ENCODE results near the gene ZNF683. TPM values are rescaled to one million over a fixed set of nuclear protein-coding genes. Genes with fewer than 3 reads are reported as not detected.
A peak's percentile ranks its signal among the peaks of the same experiment; 100 is the strongest.

The ZNF683 gene
- total and polyA plus RNA-seq, 2 experiments from 2014 or later, result not detected

GRCh38 chr1:26350343-26350700 lies 22.2 kb downstream of the ZNF683 start (continued):
- no peak for TF ChIP-seq REST (IDR thresholded peaks at IDR 0.05; ENCODE audit: unreplicated experiment)
- no peak for TF ChIP-seq CREB1 (CRISPR knock-in tag; IDR thresholded peaks at IDR 0.05; ENCODE audit: low read depth)
- TF ChIP-seq, protein P1, sequence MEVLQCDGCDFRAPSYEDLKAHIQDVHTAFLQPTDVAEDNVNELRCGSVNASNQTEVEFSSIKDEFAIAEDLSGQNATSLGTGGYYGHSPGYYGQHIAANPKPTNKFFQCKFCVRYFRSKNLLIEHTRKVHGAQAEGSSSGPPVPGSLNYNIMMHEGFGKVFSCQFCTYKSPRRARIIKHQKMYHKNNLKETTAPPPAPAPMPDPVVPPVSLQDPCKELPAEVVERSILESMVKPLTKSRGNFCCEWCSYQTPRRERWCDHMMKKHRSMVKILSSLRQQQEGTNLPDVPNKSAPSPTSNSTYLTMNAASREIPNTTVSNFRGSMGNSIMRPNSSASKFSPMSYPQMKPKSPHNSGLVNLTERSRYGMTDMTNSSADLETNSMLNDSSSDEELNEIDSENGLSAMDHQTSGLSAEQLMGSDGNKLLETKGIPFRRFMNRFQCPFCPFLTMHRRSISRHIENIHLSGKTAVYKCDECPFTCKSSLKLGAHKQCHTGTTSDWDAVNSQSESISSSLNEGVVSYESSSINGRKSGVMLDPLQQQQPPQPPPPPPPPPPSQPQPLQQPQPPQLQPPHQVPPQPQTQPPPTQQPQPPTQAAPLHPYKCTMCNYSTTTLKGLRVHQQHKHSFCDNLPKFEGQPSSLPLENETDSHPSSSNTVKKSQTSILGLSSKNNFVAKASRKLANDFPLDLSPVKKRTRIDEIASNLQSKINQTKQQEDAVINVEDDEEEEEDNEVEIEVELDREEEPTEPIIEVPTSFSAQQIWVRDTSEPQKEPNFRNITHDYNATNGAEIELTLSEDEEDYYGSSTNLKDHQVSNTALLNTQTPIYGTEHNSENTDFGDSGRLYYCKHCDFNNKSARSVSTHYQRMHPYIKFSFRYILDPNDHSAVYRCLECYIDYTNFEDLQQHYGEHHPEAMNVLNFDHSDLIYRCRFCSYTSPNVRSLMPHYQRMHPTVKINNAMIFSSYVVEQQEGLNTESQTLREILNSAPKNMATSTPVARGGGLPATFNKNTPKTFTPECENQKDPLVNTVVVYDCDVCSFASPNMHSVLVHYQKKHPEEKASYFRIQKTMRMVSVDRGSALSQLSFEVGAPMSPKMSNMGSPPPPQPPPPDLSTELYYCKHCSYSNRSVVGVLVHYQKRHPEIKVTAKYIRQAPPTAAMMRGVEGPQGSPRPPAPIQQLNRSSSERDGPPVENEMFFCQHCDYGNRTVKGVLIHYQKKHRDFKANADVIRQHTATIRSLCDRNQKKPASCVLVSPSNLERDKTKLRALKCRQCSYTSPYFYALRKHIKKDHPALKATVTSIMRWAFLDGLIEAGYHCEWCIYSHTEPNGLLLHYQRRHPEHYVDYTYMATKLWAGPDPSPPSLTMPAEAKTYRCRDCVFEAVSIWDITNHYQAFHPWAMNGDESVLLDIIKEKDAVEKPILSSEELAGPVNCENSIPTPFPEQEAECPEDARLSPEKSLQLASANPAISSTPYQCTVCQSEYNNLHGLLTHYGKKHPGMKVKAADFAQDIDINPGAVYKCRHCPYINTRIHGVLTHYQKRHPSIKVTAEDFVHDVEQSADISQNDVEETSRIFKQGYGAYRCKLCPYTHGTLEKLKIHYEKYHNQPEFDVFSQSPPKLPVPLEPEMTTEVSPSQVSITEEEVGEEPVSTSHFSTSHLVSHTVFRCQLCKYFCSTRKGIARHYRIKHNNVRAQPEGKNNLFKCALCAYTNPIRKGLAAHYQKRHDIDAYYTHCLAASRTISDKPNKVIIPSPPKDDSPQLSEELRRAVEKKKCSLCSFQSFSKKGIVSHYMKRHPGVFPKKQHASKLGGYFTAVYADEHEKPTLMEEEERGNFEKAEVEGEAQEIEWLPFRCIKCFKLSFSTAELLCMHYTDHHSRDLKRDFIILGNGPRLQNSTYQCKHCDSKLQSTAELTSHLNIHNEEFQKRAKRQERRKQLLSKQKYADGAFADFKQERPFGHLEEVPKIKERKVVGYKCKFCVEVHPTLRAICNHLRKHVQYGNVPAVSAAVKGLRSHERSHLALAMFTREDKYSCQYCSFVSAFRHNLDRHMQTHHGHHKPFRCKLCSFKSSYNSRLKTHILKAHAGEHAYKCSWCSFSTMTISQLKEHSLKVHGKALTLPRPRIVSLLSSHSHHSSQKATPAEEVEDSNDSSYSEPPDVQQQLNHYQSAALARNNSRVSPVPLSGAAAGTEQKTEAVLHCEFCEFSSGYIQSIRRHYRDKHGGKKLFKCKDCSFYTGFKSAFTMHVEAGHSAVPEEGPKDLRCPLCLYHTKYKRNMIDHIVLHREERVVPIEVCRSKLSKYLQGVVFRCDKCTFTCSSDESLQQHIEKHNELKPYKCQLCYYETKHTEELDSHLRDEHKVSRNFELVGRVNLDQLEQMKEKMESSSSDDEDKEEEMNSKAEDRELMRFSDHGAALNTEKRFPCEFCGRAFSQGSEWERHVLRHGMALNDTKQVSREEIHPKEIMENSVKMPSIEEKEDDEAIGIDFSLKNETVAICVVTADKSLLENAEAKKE (CRISPR knock-in tag; IDR thresholded peaks at IDR 0.05), result no peak

DNA sequence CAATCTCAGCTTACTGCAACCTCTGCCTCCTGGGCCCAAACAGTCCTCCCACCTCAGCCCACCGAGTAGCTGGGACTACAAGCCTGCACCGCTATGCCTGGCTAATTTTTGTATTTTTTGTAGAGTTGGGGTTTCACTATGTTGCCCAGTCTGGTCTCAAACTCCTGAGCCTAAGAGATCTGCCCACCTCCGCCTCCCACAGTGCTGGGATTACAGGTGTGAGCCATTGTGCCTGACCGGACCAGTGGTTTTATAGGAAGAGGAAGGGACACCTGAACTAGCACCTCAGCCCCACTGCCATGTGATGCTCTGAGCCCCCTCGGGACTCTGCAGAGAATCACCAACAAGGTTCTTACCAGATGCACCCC lies 22.7 kb downstream of the ZNF683 start:
- Histone ChIP-seq H3K27me3 (ENCODE audit: insufficient read depth) (no peaks in the 10 kb centered on the region), H3K27ac (ENCODE audit: low read depth) (0 out of 2 replicates have a peak overlapping the region, but pooled peaks have one; percentile 82), H3K4me2 (no peak overlapping the region), H3K9me2 (ENCODE audit: insufficient read depth) (no peaks in the 10 kb centered on the region), H3K79me2 (replicated peaks; ENCODE audit: insufficient read depth) (no peaks in the 10 kb centered on the region), H3K4me3 (no peak overlapping the region), H4K20me1 (replicated peaks; ENCODE audit: insufficient read depth) (no peaks in the 10 kb centered on the region), H3K4me1 (ENCODE audit: insufficient read depth) (peaks cover 16% of the 10 kb centered on the region), H3F3A (replicated peaks; ENCODE audit: low read depth) (no peaks in the 10 kb centered on the region; the same call in 1 of the 2 replicates), H2AFZ (0 out of 2 replicates have a peak overlapping the region, but pooled peaks have one; percentile 14), H3K36me3 (ENCODE audit: insufficient read depth) (no peaks in the 10 kb centered on the region)
- Mint-ChIP-seq H3K27me3 (ENCODE audit: insufficient read depth, low read depth, poor library complexity) (peaks cover 23% of the 10 kb centered on the region), H3K9me3 (no peaks in the 10 kb centered on the region), H3K36me3 (ENCODE audit: low read depth) (no peaks in the 10 kb centered on the region), H3K4me1 (peaks cover 34% of the 10 kb centered on the region), H3K27ac (peak overlapping the region; percentile 67; the same call in 1 of the 2 replicates), H3K4me3 (no peak overlapping the region)
- no peak for ATAC-seq
- no peak for DNase-seq (ENCODE audit: low spot score)
- TF ChIP-seq POLR2AphosphoS5 (IDR thresholded peaks at IDR 0.05; ENCODE audit: low read depth) (no peak), ZNF114 (CRISPR knock-in tag; IDR thresholded peaks at IDR 0.05) (no peak), EZH2phosphoT487 (IDR thresholded peaks at IDR 0.05; ENCODE audit: unreplicated experiment) (no peak)
- TF ChIP-seq, protein P1 (CRISPR knock-in tag; IDR thresholded peaks at IDR 0.05), result no peak
